ENCODE data around the gene MRPS25. TPM values are rescaled to one million over a fixed set of nuclear protein-coding genes. Genes with fewer than 3 reads are reported as not detected.

MRPS25 gene
- total RNA-seq, 1 experiment from 2014 or later = 58.3 TPM

DNA sequence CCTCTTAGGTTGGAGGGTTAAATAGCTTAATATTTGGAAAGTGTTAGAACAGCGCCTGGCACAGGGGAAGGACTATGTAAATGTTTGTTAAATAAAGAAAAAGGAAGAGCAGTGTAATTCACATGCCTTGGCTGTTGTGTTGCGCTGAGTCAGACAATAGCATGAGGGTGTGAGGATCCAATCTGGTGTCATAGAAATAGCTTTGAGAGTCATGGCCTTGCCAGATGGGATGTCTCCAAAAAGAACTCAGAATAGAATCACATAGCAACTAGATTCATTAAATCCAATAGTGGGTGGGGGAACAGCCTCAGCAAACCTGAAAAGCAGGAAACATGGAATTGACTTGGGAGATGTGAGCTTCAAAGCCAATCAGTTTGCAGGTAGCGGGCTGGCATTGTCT, 37.7 kb upstream of the MRPS25 start:
- RAD21 ChIA-PET (ENCODE audit: low non-redundant PET in 1 of 2, low total read pairs in 2 of 2, uncharacterized antibody in 2 of 2, unreplicated experiment in 2 of 2) = no interaction called here
- H3K4me2 ChIP-seq (ENCODE audit: low read length) = no peak overlapping the region
- H3K36me3 ChIP-seq (ENCODE audit: control insufficient read depth in 1 of 2, insufficient read depth in 2 of 2, low read length in 2 of 2) = no peaks in the 10 kb centered on the region
- DNase-seq (ENCODE audit: low read depth, low spot score) = no peak
- intact Hi-C loops (cut with micrococcal nuclease) = no loop called here
- ATAC-seq = no peak
- H2AFZ ChIP-seq (ENCODE audit: low read depth, low read length, poor library complexity, severe bottlenecking) = no peak overlapping the region
- H3K27me3 ChIP-seq (ENCODE audit: insufficient read depth, low read length) = no peaks in the 10 kb centered on the region
- no TSS peak for BruUV-seq (replicated peaks)
- TF ChIP-seq, protein P1, sequence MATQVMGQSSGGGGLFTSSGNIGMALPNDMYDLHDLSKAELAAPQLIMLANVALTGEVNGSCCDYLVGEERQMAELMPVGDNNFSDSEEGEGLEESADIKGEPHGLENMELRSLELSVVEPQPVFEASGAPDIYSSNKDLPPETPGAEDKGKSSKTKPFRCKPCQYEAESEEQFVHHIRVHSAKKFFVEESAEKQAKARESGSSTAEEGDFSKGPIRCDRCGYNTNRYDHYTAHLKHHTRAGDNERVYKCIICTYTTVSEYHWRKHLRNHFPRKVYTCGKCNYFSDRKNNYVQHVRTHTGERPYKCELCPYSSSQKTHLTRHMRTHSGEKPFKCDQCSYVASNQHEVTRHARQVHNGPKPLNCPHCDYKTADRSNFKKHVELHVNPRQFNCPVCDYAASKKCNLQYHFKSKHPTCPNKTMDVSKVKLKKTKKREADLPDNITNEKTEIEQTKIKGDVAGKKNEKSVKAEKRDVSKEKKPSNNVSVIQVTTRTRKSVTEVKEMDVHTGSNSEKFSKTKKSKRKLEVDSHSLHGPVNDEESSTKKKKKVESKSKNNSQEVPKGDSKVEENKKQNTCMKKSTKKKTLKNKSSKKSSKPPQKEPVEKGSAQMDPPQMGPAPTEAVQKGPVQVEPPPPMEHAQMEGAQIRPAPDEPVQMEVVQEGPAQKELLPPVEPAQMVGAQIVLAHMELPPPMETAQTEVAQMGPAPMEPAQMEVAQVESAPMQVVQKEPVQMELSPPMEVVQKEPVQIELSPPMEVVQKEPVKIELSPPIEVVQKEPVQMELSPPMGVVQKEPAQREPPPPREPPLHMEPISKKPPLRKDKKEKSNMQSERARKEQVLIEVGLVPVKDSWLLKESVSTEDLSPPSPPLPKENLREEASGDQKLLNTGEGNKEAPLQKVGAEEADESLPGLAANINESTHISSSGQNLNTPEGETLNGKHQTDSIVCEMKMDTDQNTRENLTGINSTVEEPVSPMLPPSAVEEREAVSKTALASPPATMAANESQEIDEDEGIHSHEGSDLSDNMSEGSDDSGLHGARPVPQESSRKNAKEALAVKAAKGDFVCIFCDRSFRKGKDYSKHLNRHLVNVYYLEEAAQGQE (IDR thresholded peaks at IDR 0.05; ENCODE audit: low read depth) = no peak
- TF ChIP-seq FOSL1 (IDR thresholded peaks at IDR 0.05; ENCODE audit: low read depth) (no peak), SIN3A (IDR thresholded peaks at IDR 0.05; ENCODE audit: low read depth) (no peak), TCF7L2 (IDR thresholded peaks at IDR 0.05; ENCODE audit: borderline replicate concordance, extremely low read depth, insufficient read depth, insufficient read length) (no peak), EZH2 (IDR thresholded peaks at IDR 0.05) (no peak), ZNF274 (IDR thresholded peaks at IDR 0.05; ENCODE audit: low read depth, low read length) (no peak), SP1 (IDR thresholded peaks at IDR 0.05; ENCODE audit: low read depth) (no peak), JUND (IDR thresholded peaks at IDR 0.05) (no peak), CBX3 (IDR thresholded peaks at IDR 0.05; ENCODE audit: low read depth) (no peak), ZFX (IDR thresholded peaks at IDR 0.05) (no peak)
- TF ChIP-seq, protein P2, sequence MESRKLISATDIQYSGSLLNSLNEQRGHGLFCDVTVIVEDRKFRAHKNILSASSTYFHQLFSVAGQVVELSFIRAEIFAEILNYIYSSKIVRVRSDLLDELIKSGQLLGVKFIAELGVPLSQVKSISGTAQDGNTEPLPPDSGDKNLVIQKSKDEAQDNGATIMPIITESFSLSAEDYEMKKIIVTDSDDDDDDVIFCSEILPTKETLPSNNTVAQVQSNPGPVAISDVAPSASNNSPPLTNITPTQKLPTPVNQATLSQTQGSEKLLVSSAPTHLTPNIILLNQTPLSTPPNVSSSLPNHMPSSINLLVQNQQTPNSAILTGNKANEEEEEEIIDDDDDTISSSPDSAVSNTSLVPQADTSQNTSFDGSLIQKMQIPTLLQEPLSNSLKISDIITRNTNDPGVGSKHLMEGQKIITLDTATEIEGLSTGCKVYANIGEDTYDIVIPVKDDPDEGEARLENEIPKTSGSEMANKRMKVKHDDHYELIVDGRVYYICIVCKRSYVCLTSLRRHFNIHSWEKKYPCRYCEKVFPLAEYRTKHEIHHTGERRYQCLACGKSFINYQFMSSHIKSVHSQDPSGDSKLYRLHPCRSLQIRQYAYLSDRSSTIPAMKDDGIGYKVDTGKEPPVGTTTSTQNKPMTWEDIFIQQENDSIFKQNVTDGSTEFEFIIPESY (IDR thresholded peaks at IDR 0.05; ENCODE audit: extremely low read depth, insufficient replicate concordance, low read length) = no peak
- TF ChIP-seq, protein P3, sequence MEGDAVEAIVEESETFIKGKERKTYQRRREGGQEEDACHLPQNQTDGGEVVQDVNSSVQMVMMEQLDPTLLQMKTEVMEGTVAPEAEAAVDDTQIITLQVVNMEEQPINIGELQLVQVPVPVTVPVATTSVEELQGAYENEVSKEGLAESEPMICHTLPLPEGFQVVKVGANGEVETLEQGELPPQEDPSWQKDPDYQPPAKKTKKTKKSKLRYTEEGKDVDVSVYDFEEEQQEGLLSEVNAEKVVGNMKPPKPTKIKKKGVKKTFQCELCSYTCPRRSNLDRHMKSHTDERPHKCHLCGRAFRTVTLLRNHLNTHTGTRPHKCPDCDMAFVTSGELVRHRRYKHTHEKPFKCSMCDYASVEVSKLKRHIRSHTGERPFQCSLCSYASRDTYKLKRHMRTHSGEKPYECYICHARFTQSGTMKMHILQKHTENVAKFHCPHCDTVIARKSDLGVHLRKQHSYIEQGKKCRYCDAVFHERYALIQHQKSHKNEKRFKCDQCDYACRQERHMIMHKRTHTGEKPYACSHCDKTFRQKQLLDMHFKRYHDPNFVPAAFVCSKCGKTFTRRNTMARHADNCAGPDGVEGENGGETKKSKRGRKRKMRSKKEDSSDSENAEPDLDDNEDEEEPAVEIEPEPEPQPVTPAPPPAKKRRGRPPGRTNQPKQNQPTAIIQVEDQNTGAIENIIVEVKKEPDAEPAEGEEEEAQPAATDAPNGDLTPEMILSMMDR (IDR thresholded peaks at IDR 0.05 in 2 of 3, conservative IDR thresholded peaks at IDR 0.05 in 1 of 3; ENCODE audit: borderline replicate concordance in 1 of 3, insufficient read depth in 1 of 3, low read depth in 2 of 3, low read length in 2 of 3) = no peak
- H3K79me2 ChIP-seq (ENCODE audit: insufficient read depth, low read length) = peaks cover 10% of the 10 kb centered on the region
- H3K4me3 ChIP-seq (replicated peaks in 1 of 2; ENCODE audit: low read depth in 1 of 2, low read length in 2 of 2) = no peak overlapping the region
- no peaks in the 10 kb centered on the region for H3K9me2 ChIP-seq (ENCODE audit: insufficient read depth)
- H3K27ac ChIP-seq (ENCODE audit: low read depth, low read length) = no peak overlapping the region
- H3K4me1 ChIP-seq (ENCODE audit: control insufficient read depth in 1 of 2, insufficient read depth in 2 of 2, low read length in 2 of 2) = peaks cover 1 to 12% of the 10 kb centered on the region in 2 experiments; a peak in 3 of 4 replicates
- no peak overlapping the region for H3K9ac ChIP-seq (ENCODE audit: low read length)
- H4K20me1 ChIP-seq (ENCODE audit: insufficient read depth) = no peaks in the 10 kb centered on the region
- POLR2A ChIA-PET = no interaction called here
- CTCF ChIA-PET = no interaction called here
- no peaks in the 10 kb centered on the region for H3K9me3 ChIP-seq (ENCODE audit: control insufficient read depth in 1 of 2, insufficient read depth in 1 of 2, low read depth in 1 of 2, low read length in 2 of 2)
